Measurements from ENCODE around the gene CAPN5. TPM values are rescaled to one million over a fixed set of nuclear protein-coding genes. Genes with fewer than 3 reads are reported as not detected.

CAPN5 gene
- total RNA-seq, 1 experiment from 2014 or later: 17.3 TPM

DNA sequence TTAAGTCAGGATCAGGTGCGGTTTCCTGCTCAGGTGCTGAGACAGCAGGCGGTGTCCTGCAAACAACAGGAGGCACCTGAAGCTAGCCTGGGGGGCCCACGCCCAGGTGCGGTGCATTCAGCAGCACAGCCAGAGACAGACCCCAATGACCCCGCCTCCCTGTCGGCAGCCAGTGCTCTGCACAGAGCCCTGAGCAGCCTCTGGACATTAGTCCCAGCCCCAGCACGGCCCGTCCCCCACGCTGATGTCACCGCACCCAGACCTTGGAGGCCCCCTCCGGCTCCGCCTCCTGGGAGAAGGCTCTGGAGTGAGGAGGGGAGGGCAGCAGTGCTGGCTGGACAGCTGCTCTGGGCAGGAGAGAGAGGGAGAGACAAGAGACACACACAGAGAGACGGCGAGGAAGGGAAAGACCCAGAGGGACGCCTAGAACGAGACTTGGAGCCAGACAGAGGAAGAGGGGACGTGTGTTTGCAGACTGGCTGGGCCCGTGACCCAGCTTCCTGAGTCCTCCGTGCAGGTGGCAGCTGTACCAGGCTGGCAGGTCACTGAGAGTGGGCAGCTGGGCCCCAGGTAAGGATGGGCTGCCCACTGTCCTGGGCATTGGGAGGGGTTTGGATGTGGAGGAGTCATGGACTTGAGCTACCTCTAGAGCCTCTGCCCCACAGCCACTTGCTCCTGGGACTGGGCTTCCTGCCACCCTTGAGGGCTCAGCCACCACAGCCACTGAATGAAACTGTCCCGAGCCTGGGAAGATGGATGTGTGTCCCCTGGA, 61.3 kb downstream of the CAPN5 start, which contains the start of gene MYO7A:
TSS of gene MYO7A (plus strand) at position 327 of the 772 bp plus-strand sequence. CDS start 2,389 bp downstream, outside the sequence.
- in situ Hi-C loops (cut with HindIII; ENCODE audit: low pct_unique_long_range_greater_than_20kb, low sequenced_read_pairs): no loop called here
- Histone ChIP-seq H3K4me1 (ENCODE audit: control insufficient read depth, insufficient read depth, low read length) (peaks cover 7% of the 10 kb centered on the region; the same call in 1 of the 2 replicates), H3K4me3 (ENCODE audit: low read depth in 2 of 2, low read length in 2 of 2) (peak within 1 kb of the TSS; percentile 41 to 60), H3K36me3 (ENCODE audit: control insufficient read depth, insufficient read depth, low read length) (no peaks in the 10 kb centered on the region), H3K9me3 (ENCODE audit: control insufficient read depth, insufficient read depth, low read depth, low read length) (no peaks in the 10 kb centered on the region), H3K27me3 (ENCODE audit: control insufficient read depth, insufficient read depth, low read length) (no peaks in the 10 kb centered on the region), H3K27ac (ENCODE audit: low read length) (no peak within 1 kb of the TSS)
- intact Hi-C loops (cut with micrococcal nuclease; ENCODE audit: unreplicated experiment): loop anchor here (1.0 to 5.0 kb wide), 3 partner anchors 60 to 419 kb away; no protein-coding TSS in a partner anchor
- TF ChIP-seq, protein P1, sequence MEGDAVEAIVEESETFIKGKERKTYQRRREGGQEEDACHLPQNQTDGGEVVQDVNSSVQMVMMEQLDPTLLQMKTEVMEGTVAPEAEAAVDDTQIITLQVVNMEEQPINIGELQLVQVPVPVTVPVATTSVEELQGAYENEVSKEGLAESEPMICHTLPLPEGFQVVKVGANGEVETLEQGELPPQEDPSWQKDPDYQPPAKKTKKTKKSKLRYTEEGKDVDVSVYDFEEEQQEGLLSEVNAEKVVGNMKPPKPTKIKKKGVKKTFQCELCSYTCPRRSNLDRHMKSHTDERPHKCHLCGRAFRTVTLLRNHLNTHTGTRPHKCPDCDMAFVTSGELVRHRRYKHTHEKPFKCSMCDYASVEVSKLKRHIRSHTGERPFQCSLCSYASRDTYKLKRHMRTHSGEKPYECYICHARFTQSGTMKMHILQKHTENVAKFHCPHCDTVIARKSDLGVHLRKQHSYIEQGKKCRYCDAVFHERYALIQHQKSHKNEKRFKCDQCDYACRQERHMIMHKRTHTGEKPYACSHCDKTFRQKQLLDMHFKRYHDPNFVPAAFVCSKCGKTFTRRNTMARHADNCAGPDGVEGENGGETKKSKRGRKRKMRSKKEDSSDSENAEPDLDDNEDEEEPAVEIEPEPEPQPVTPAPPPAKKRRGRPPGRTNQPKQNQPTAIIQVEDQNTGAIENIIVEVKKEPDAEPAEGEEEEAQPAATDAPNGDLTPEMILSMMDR (IDR thresholded peaks at IDR 0.05): no peak
- TF ChIP-seq REST (IDR thresholded peaks at IDR 0.05; ENCODE audit: insufficient read depth in 1 of 2, low read depth in 2 of 2, low read length in 1 of 2) (no peak), TCF7L2 (IDR thresholded peaks at IDR 0.05; ENCODE audit: low read depth, low read length) (no peak), SIN3A (IDR thresholded peaks at IDR 0.05; ENCODE audit: borderline replicate concordance, insufficient read depth, low read depth, low read length) (no peak), POLR2AphosphoS5 (IDR thresholded peaks at IDR 0.05; ENCODE audit: low read depth, low read length) (no peak)
- ChIA-PET POLR2A (no interaction called here), CTCF (interaction anchor here (0.7 to 3.7 kb wide), 7 partner anchors 13 to 429 kb away, joined by 3 to 33 read pairs (median 3); no protein-coding TSS in a partner anchor)
- DNase-seq (ENCODE audit: low read depth, low spot score): no peak
- no TSS peak for BruUV-seq (replicated peaks)
- 0 out of 2 replicates have a peak, but pooled peaks have one; percentile 26 for ATAC-seq

DNA sequence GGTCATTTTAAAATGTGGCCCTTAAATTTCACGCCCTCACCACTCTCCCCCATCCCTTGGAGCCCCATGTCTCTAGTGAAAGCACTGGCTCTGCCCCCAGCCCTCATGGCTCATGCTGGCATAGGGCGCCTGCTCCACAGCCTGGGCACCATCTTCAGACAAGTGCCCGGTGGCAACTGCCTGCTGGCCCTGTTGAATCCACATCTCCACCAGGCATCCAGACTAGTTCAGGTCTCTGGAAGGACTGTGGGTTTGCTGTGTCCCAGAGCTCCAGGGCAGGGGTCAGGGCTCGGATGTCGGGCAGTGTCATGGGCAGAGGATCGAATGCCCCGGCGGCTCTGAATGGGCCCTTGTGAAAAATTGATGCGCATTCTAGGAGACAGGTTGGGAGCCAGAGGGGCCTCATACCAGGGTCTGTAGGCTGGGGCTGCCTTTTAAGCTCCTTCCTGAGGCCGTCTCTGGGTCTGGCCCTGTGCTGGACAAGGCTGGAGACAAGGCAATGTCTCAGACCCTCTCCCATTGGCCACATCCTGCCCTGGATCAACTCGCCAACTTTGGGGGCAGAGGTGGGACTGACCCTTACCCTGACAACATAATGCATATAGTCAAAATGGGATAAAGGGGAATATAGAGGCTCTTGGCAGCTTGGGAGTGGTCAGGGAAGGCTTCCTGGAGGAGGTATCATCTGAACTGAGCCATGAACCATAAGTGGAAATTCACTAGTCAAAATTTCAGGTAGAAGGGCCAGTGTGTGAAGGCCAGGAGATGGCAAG, 62.5 kb downstream of the CAPN5 start:
- no peak overlapping the region for H3K27ac ChIP-seq (ENCODE audit: low read length)
- POLR2A ChIA-PET: no interaction called here
- CTCF ChIA-PET: interaction anchor here (3.7 kb wide), 1 partner anchor 59 kb away, joined by 33 read pairs; no protein-coding TSS in a partner anchor
- no TSS peak for BruUV-seq (replicated peaks)
- peaks cover 7% of the 10 kb centered on the region; the same call in 1 of the 2 replicates for H3K4me1 ChIP-seq (ENCODE audit: control insufficient read depth, insufficient read depth, low read length)
- no peak overlapping the region for H3K4me3 ChIP-seq (ENCODE audit: low read depth in 2 of 2, low read length in 2 of 2)
- DNase-seq (ENCODE audit: low read depth, low spot score) (no peak), ATAC-seq (no peak)
- H3K36me3 ChIP-seq (ENCODE audit: control insufficient read depth, insufficient read depth, low read length): no peaks in the 10 kb centered on the region
- no peak for TF ChIP-seq SIN3A (IDR thresholded peaks at IDR 0.05; ENCODE audit: borderline replicate concordance, insufficient read depth, low read depth, low read length)
- TF ChIP-seq, protein P1 (IDR thresholded peaks at IDR 0.05): no peak
- no peak for TF ChIP-seq POLR2AphosphoS5 (IDR thresholded peaks at IDR 0.05; ENCODE audit: low read depth, low read length)
- TF ChIP-seq TCF7L2 (IDR thresholded peaks at IDR 0.05; ENCODE audit: low read depth, low read length): no peak
- TF ChIP-seq REST (IDR thresholded peaks at IDR 0.05; ENCODE audit: insufficient read depth in 1 of 2, low read depth in 2 of 2, low read length in 1 of 2): no peak
- no peaks in the 10 kb centered on the region for H3K27me3 ChIP-seq (ENCODE audit: control insufficient read depth, insufficient read depth, low read length)
- intact Hi-C loops (cut with micrococcal nuclease; ENCODE audit: unreplicated experiment): loop anchor here (5.0 kb wide), 1 partner anchor 418 kb away; no protein-coding TSS in a partner anchor
- in situ Hi-C loops (cut with HindIII; ENCODE audit: low pct_unique_long_range_greater_than_20kb, low sequenced_read_pairs): no loop called here
- no peaks in the 10 kb centered on the region for H3K9me3 ChIP-seq (ENCODE audit: control insufficient read depth, insufficient read depth, low read depth, low read length)
